GM23338 (cell line): ENCODE measurements around the gene PAQR6. TPM values are rescaled to one million over a fixed set of nuclear protein-coding genes. Genes with fewer than 3 reads are reported as not detected.

Source experiments
- ATAC-seq: fragments of 200-7000 bp; cut with Tn5 transposase; 3 replicates; pipeline ENCODE4 v1.9.1; 2020
- DNase-seq: peaks from one replicate; pipeline ENCODE4 v3.0.0-alpha.2; 2015; ENCODE audit warnings: low spot score
- H2AFZ ChIP-seq: fragments of 200-600 bp; sonication (generic); 2 replicates; pipeline ENCODE4 v1.8.0; 2016; ENCODE audit warnings: antibody characterized with exemption, mild to moderate bottlenecking, moderate library complexity
- H3F3A ChIP-seq: fragments of 200-600 bp; sonication (generic); replicated peaks from 2 replicates; pipeline ENCODE4 v1.8.0; 2017; ENCODE audit warnings: antibody characterized with exemption, mixed run types, low read depth
- H3K27ac ChIP-seq: fragments of 200-600 bp; sonication (generic); 2 replicates; pipeline ENCODE4 v1.6.1; 2016; ENCODE audit warnings: low read depth
- H3K27me3 ChIP-seq: fragments of 200-600 bp; sonication (generic); 2 replicates; pipeline ENCODE4 v1.8.0; 2016; ENCODE audit warnings: mild to moderate bottlenecking, mixed run types, moderate library complexity; ENCODE audit not compliant: insufficient read depth
- H3K36me3 ChIP-seq: fragments of 200-600 bp; sonication (generic); 2 replicates; pipeline ENCODE4 v1.8.0; 2016; ENCODE audit warnings: mild to moderate bottlenecking; ENCODE audit not compliant: insufficient read depth
- H3K4me1 ChIP-seq: fragments of 200-600 bp; sonication (generic); 2 replicates; pipeline ENCODE4 v1.8.0; 2016; ENCODE audit warnings: mild to moderate bottlenecking, moderate library complexity; ENCODE audit not compliant: insufficient read depth
- H3K4me2 ChIP-seq: fragments of 200-600 bp; sonication (generic); 2 replicates; pipeline ENCODE4 v1.7.1; 2017; ENCODE audit warnings: mixed run types
- H3K4me3 ChIP-seq: fragments of 200-600 bp; sonication (generic); 2 replicates; pipeline ENCODE4 v1.6.1; 2016; ENCODE audit warnings: mixed run types
- H3K79me2 ChIP-seq: fragments of 200-600 bp; sonication (generic); replicated peaks from 2 replicates; pipeline ENCODE4 v1.8.0; 2017; ENCODE audit warnings: mild to moderate bottlenecking; ENCODE audit not compliant: insufficient read depth
- H3K9me2 ChIP-seq: fragments of 200-600 bp; sonication (generic); 2 replicates; pipeline ENCODE4 v1.8.0; 2017; ENCODE audit not compliant: insufficient read depth
- H4K20me1 ChIP-seq: fragments of 200-600 bp; sonication (generic); replicated peaks from 2 replicates; pipeline ENCODE4 v1.8.0; 2017; ENCODE audit warnings: mild to moderate bottlenecking; ENCODE audit not compliant: insufficient read depth
- H3K27ac Mint-ChIP-seq: 2 replicates; pipeline ENCODE4 v1.8.0; 2020; ENCODE audit warnings: inconsistent platforms, mild to moderate bottlenecking, moderate library complexity, mixed read lengths
- H3K27me3 Mint-ChIP-seq: 3 replicates; pipeline ENCODE4 v1.8.0; 2022; ENCODE audit warnings: low read depth, mild to moderate bottlenecking, moderate library complexity, mixed read lengths, inconsistent platforms; ENCODE audit not compliant: insufficient read depth, poor library complexity
- H3K36me3 Mint-ChIP-seq: 3 replicates; pipeline ENCODE4 v1.8.0; 2021; ENCODE audit warnings: low read depth, mild to moderate bottlenecking, inconsistent platforms, moderate library complexity, mixed read lengths
- H3K4me1 Mint-ChIP-seq: 3 replicates; pipeline ENCODE4 v1.8.0; 2020; ENCODE audit warnings: mild to moderate bottlenecking, inconsistent platforms, mixed read lengths
- H3K4me3 Mint-ChIP-seq: 3 replicates; pipeline ENCODE4 v1.8.0; 2021; ENCODE audit warnings: moderate library complexity, mild to moderate bottlenecking, inconsistent platforms, mixed read lengths
- H3K9me3 Mint-ChIP-seq: 3 replicates; pipeline ENCODE4 v1.8.0; 2020; ENCODE audit warnings: moderate library complexity, mild to moderate bottlenecking, inconsistent platforms, mixed read lengths
- CREB1 ChIP-seq: fragments of 250-450 bp; sonication (Bioruptor Pico); IDR thresholded peaks from 2 replicates; pipeline ENCODE4 v1.5.0; 2020; ENCODE audit warnings: low read depth, mild to moderate bottlenecking, moderate library complexity
- CTCF ChIP-seq, 2 experiments: fragments of 200-600 bp in 1 of 2; sonication (generic) in 1 of 2; conservative IDR thresholded peaks; 2 replicates each; pipeline versions ENCODE4 v1.5.1 to v1.6.1; 2016 to 2017; ENCODE audit warnings: antibody characterized with exemption in 2 of 2, low read depth in 2 of 2, mild to moderate bottlenecking in 2 of 2, moderate library complexity in 1 of 2
- ETS1 ChIP-seq: IDR thresholded peaks from 2 replicates; pipeline ENCODE4 v1.6.1; 2016; ENCODE audit warnings: antibody characterized with exemption
- EZH2 ChIP-seq: fragments of 200-600 bp; sonication (generic); IDR thresholded peaks from one replicate; pipeline ENCODE4 v1.8.0; 2017; ENCODE audit warnings: antibody characterized with exemption, mild to moderate bottlenecking, low read depth; ENCODE audit not compliant: unreplicated experiment
- EZH2phosphoT487 ChIP-seq: fragments of 200-600 bp; sonication (generic); IDR thresholded peaks from one replicate; pipeline ENCODE4 v1.8.1; 2018; ENCODE audit warnings: antibody characterized with exemption; ENCODE audit not compliant: unreplicated experiment
- JUNB ChIP-seq: IDR thresholded peaks from one replicate; pipeline ENCODE4 v1.6.1; 2016; ENCODE audit warnings: antibody characterized with exemption; ENCODE audit not compliant: unreplicated experiment
- NANOG ChIP-seq: IDR thresholded peaks from 2 replicates; pipeline ENCODE4 v1.6.1; 2016; ENCODE audit warnings: antibody characterized with exemption, borderline replicate concordance
- POLR2AphosphoS5 ChIP-seq: IDR thresholded peaks from 2 replicates; pipeline ENCODE4 v1.6.1; 2016; ENCODE audit warnings: antibody characterized with exemption, low read depth
- REST ChIP-seq: IDR thresholded peaks from one replicate; pipeline ENCODE4 v1.6.1; 2018; ENCODE audit warnings: antibody characterized with exemption; ENCODE audit not compliant: unreplicated experiment
- STAT1 ChIP-seq: IDR thresholded peaks from one replicate; pipeline ENCODE4 v1.6.1; 2016; ENCODE audit warnings: antibody characterized with exemption; ENCODE audit not compliant: unreplicated experiment
- ZNF114 ChIP-seq: fragments of 250-450 bp; sonication (Bioruptor Pico); IDR thresholded peaks from 2 replicates; pipeline ENCODE4 v1.5.0; 2020; ENCODE audit warnings: mild to moderate bottlenecking, moderate library complexity
- ZNF331 ChIP-seq: fragments of 250-450 bp; sonication (Bioruptor Pico); IDR thresholded peaks from 2 replicates; pipeline ENCODE4 v1.5.0; 2020; ENCODE audit warnings: low read depth, mild to moderate bottlenecking, moderate library complexity
- ZNF462 ChIP-seq: fragments of 250-450 bp; sonication (Bioruptor Pico); IDR thresholded peaks from 2 replicates; pipeline ENCODE4 v1.5.0; 2020; ENCODE audit warnings: mild to moderate bottlenecking, moderate library complexity
- polyA plus RNA-seq: library from polyadenylated mRNA; unstranded; fragments of >200 nt; fragmentation: Nextera tagmentation; extraction: Ambion mirVana; gene quantifications from 2 replicates; pipeline ENCODE4 v1.2.1, GENCODE V29; 2016
- total RNA-seq: library from RNA; depleted of rRNA; stranded (reverse); fragments of >200 nt; shearing (Covaris generic); gene quantifications from 2 replicates; pipeline ENCODE4 v1.2.3, GENCODE V29; 2014

The PAQR6 gene
- total and polyA plus RNA-seq, 2 experiments from 2014 or later, result 2.4 to 4.2 TPM

GRCh38 chr1:156220226-156220625 lies 27.6 kb downstream of the PAQR6 start:
- TF ChIP-seq ZNF331 (CRISPR knock-in tag) (no peak), CREB1 (CRISPR knock-in tag) (no peak), ZNF114 (CRISPR knock-in tag) (no peak), REST (no peak), ETS1 (no peak), CTCF (conservative IDR thresholded peaks at IDR 0.05; ENCODE audit: low read depth in 2 of 2) (no peak), STAT1 (no peak), EZH2phosphoT487 (no peak), POLR2AphosphoS5 (no peak), EZH2 (no peak), JUNB (no peak), NANOG (no peak), ZNF462 (CRISPR knock-in tag) (no peak)
- ATAC-seq, result no peak
- DNase-seq, result no peak
- Mint-ChIP-seq H3K4me1 (peaks cover under 1% of the 10 kb centered on the region; the same call in 1 of the 3 replicates), H3K36me3 (peaks cover 54% of the 10 kb centered on the region), H3K27ac (no peak overlapping the region), H3K4me3 (no peak overlapping the region), H3K27me3 (peaks cover 1% of the 10 kb centered on the region), H3K9me3 (no peaks in the 10 kb centered on the region)
- Histone ChIP-seq H3K4me2 (no peak overlapping the region), H3K9me2 (no peaks in the 10 kb centered on the region), H2AFZ (no peak overlapping the region), H3K79me2 (peaks cover 49% of the 10 kb centered on the region), H3K4me3 (no peak overlapping the region), H3K4me1 (no peaks in the 10 kb centered on the region), H3F3A (peaks cover 11% of the 10 kb centered on the region; the same call in 1 of the 2 replicates), H3K27ac (no peak overlapping the region; the same call in 1 of the 2 replicates), H4K20me1 (peaks cover 14% of the 10 kb centered on the region; the same call in 1 of the 2 replicates), H3K36me3 (0 out of 2 replicates have a peak, but pooled peaks cover 11% of the 10 kb centered on the region), H3K27me3 (no peaks in the 10 kb centered on the region)
